K562 (cell line): ENCODE measurements around the gene MYO1H. TPM values are rescaled to one million over a fixed set of nuclear protein-coding genes. Genes with fewer than 3 reads are reported as not detected.

Experiments
- ATAC-seq: fragments of 200-7000 bp; cut with Tn5 transposase; 3 replicates; pipeline ENCODE4 v1.9.1; 2020; ENCODE audit warnings: moderate library complexity
- BruUV-seq: library from RNA; stranded (reverse); fragments of 400-500 nt; replicated peaks from 2 replicates; lab custom pipeline; 2021; lab: Mats Ljungman, UMichigan
- CTCF ChIA-PET: fragments of 300-600 bp; formaldehyde crosslinking; extraction: SDS; loops from one replicate; lab custom pipeline; 2021; ENCODE audit warnings: low intra/inter-chr PET ratio; lab: Yijun Ruan, JAX
- POLR2A ChIA-PET: fragments of 300-600, 350-650 bp; sonication (Branson Sonifier 250); formaldehyde crosslinking; extraction: SDS; loops from one replicate; lab custom pipeline; 2021; ENCODE audit warnings: antibody characterized with exemption, inconsistent platforms; lab: Yijun Ruan, JAX
- DNase-seq, 4 experiments: peaks; one replicate each; pipeline versions ENCODE4 v3.0.0 to v3.0.0-alpha.2; 2011 to 2018; ENCODE audit warnings: low spot score in 3 of 4, mixed read lengths in 3 of 4; ENCODE audit errors: extremely low read depth in 1 of 4
- FAIRE-seq: peaks from 2 replicates; lab custom pipeline; 2011; peaks lifted over from hg19 to GRCh38; lab: Jason Lieb, UNC
- H2AFZ ChIP-seq: 2 replicates; pipeline ENCODE4 v1.6.0; 2011; ENCODE audit warnings: low read depth, low read length, control low read depth, inconsistent platforms
- H3K27ac ChIP-seq: fragments of 200-600 bp; 3 replicates; pipeline ENCODE4 v1.8.0; 2011; ENCODE audit warnings: low read depth, mild to moderate bottlenecking, control low read depth, inconsistent platforms, low read length, moderate library complexity, mixed read lengths; ENCODE audit errors: extremely low read depth
- H3K27me3 ChIP-seq, 2 experiments: fragments of 300-600 bp in 1 of 2; 2 replicates in 1 of 2; 3 replicates in 1 of 2; pipeline versions ENCODE4 v1.6.0 to v1.8.0; 2011; ENCODE audit warnings: inconsistent platforms in 2 of 2, low read length in 2 of 2, mild to moderate bottlenecking in 1 of 2, mixed read lengths in 1 of 2, moderate library complexity in 1 of 2; ENCODE audit not compliant: control insufficient read depth in 2 of 2, insufficient read depth in 2 of 2
- H3K36me3 ChIP-seq: fragments of 300-600 bp; 3 replicates; pipeline ENCODE4 v1.8.0; 2011; ENCODE audit warnings: mild to moderate bottlenecking, low read length, inconsistent platforms; ENCODE audit not compliant: control insufficient read depth, insufficient read depth
- H3K4me1 ChIP-seq, 2 experiments: fragments of 200-600 bp in 1 of 2; replicated peaks in 1 of 2; 2 replicates in 1 of 2; 3 replicates in 1 of 2; pipeline versions ENCODE4 v1.5.1 to v1.8.0; 2011; ENCODE audit warnings: inconsistent platforms in 2 of 2, low read length in 2 of 2, mild to moderate bottlenecking in 1 of 2, mixed read lengths in 1 of 2, moderate library complexity in 1 of 2; ENCODE audit not compliant: control insufficient read depth in 2 of 2, insufficient read depth in 2 of 2
- H3K4me2 ChIP-seq: 2 replicates; pipeline ENCODE4 v1.6.1; 2011; ENCODE audit warnings: low read length, control low read depth, inconsistent platforms, mixed read lengths; ENCODE audit not compliant: insufficient read depth
- H3K4me3 ChIP-seq: fragments of 200-600 bp; sonication (generic), shearing (Covaris generic); 2 replicates; pipeline ENCODE4 v1.5.1; 2016; ENCODE audit warnings: control low read depth, inconsistent platforms
- H3K79me2 ChIP-seq: fragments of 200-600 bp; 3 replicates; pipeline ENCODE4 v1.8.0; 2011; ENCODE audit warnings: low read length, inconsistent platforms; ENCODE audit not compliant: control insufficient read depth, insufficient read depth
- H3K9ac ChIP-seq, 2 experiments: 2 replicates each; pipeline versions ENCODE4 v1.6.0 to v1.6.1; 2011; ENCODE audit warnings: low read depth in 2 of 2, low read length in 2 of 2, control low read depth in 1 of 2, inconsistent platforms in 1 of 2, mild to moderate bottlenecking in 1 of 2, mixed read lengths in 1 of 2; ENCODE audit not compliant: insufficient read depth in 1 of 2
- H3K9me1 ChIP-seq: one replicate; pipeline ENCODE4 v1.6.0; 2011; ENCODE audit warnings: inconsistent platforms, mild to moderate bottlenecking, low read length, moderate library complexity; ENCODE audit not compliant: control insufficient read depth, insufficient read depth
- H3K9me3 ChIP-seq: replicated peaks from 2 replicates; pipeline ENCODE4 v1.5.1; 2011; ENCODE audit warnings: low read depth, low read length, inconsistent platforms; ENCODE audit not compliant: control insufficient read depth, insufficient read depth
- H4K20me1 ChIP-seq: replicated peaks from 2 replicates; pipeline ENCODE4 v1.6.1; 2011; ENCODE audit warnings: low read length, inconsistent platforms, mixed read lengths; ENCODE audit not compliant: control insufficient read depth, insufficient read depth
- CBX2 ChIP-seq: fragments of 200-600 bp; sonication (generic); IDR thresholded peaks from one replicate; pipeline ENCODE4 v1.6.1; 2012; ENCODE audit warnings: mild to moderate bottlenecking, low read length, inconsistent platforms; ENCODE audit not compliant: insufficient read depth, poor library complexity, severe bottlenecking
- FOXA3 ChIP-seq, 2 experiments: fragments of 450-650 bp in 1 of 2; sonication (generic) in 1 of 2; formaldehyde crosslinking; IDR thresholded peaks in 1 of 2; conservative IDR thresholded peaks in 1 of 2; 2 replicates each; pipeline versions ENCODE4 v1.4.0 to v1.8.0; 2020 to 2022; ENCODE audit warnings: mild to moderate bottlenecking in 2 of 2, missing genetic modification reagents in 1 of 2
- NCOA4 ChIP-seq: fragments of 450-650 bp; IDR thresholded peaks from 2 replicates; pipeline ENCODE4 v1.6.1; 2018; ENCODE audit warnings: mild to moderate bottlenecking; ENCODE audit not compliant: partially characterized antibody
- RBM17 ChIP-seq: fragments of 200-400 bp; formaldehyde crosslinking; IDR thresholded peaks from 2 replicates; pipeline ENCODE4 v1.6.1; 2017; ENCODE audit warnings: low read depth, mild to moderate bottlenecking, low read length, borderline replicate concordance
- TGIF2 ChIP-seq: sonication (generic); formaldehyde crosslinking; IDR thresholded peaks from 2 replicates; pipeline ENCODE4 v1.8.1; 2022; ENCODE audit warnings: mild to moderate bottlenecking, missing genetic modification reagents, moderate library complexity
- ZNF133 ChIP-seq: fragments of 250-450 bp; sonication (Bioruptor Pico); IDR thresholded peaks from 2 replicates; pipeline ENCODE4 v1.4.0; 2020; ENCODE audit warnings: mild to moderate bottlenecking
- ZNF324 ChIP-seq: fragments of 250-450 bp; sonication (Bioruptor Pico); IDR thresholded peaks from 2 replicates; pipeline ENCODE4 v1.4.0; 2020; ENCODE audit warnings: mild to moderate bottlenecking
- WGBS: fragments of 100-300 bp; shearing (Covaris generic); methylation state at CpG from one replicate; pipeline ENCODE4 v1.1.6; 2016; ENCODE audit warnings: low coverage, mixed read lengths; ENCODE audit not compliant: insufficient coverage; ENCODE audit errors: missing lambda C conversion rate; 5-methylcytosine and 5-hydroxymethylcytosine counted together
- in situ Hi-C: fragments of 300-500 bp; cut with MboI; formaldehyde crosslinking; loops from 4 replicates; pipeline ENCODE4 v1.15.0; 2018; ENCODE audit warnings: inconsistent platforms, mixed read lengths
- intact Hi-C: fragments of 100-400 bp; cut with micrococcal nuclease; formaldehyde crosslinking; loops from 2 replicates; pipeline ENCODE4 v1.14.2; 2022
- polyA plus RNA-seq, 8 experiments: library from polyadenylated mRNA; depleted of rRNA in 4 of 8; stranded (reverse) in 5 of 8; unstranded in 3 of 8; fragments of >200 nt; fragmentation: Nextera tagmentation in 2 of 8; fragmentation: Illumina TruSeq in 1 of 8; extraction: Ambion mirVana in 2 of 8; extraction: Trizol in 1 of 8; gene quantifications; 2 replicates each; pipeline versions ENCODE4 v1.2.1 to v1.2.3, GENCODE V29; 2011 to 2014; ENCODE audit warnings: inconsistent platforms in 1 of 8, missing spikeins in 1 of 8
- total RNA-seq, 7 experiments: library from RNA; depleted of rRNA in 6 of 7; stranded (reverse); fragments of >200 nt in 6 of 7; fragmentation: Illumina TruSeq in 2 of 7; extraction: Trizol in 2 of 7; gene quantifications; 2 replicates each; pipeline versions ENCODE4 v1.2.1 to v1.2.3, GENCODE V29; 2011 to 2021; ENCODE audit warnings: low replicate concordance in 1 of 7
- TF ChIP-seq, protein P1 (sequence below), 2 experiments: fragments of 450-650 bp in 1 of 2; sonication (generic) in 1 of 2; formaldehyde crosslinking in 1 of 2; IDR thresholded peaks; 2 replicates each; pipeline versions ENCODE4 v1.7.1 to v1.9.0; 2016 to 2022; ENCODE audit warnings: inconsistent platforms in 1 of 2, mild to moderate bottlenecking in 1 of 2, missing genetic modification reagents in 1 of 2

Gene MYO1H
- total and polyA plus RNA-seq, 9 of the 15 experiments (the other 6 are each of a cell fraction or from before 2014, with no cell fraction given): not detected

DNA sequence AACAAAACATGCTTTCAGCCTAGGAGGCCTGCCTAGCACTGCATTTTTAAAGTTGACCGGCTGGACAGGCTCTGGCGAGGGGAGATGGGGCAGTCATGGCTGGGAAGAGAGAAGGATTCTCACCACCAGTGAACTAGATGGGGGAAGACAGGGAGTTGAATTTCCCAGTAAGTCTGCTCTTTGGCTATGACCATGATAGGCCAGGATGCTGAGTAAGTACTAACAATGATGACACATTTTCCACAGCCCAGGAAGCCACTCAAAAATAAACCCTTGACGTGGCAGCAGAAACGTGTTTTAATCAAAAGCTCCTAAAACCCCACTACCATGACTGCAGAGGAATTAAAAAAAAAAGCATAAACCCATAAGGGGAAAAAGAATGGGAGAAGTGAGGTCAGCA lies 110.4 kb downstream of the MYO1H start:
- Histone ChIP-seq H4K20me1 (no peaks in the 10 kb centered on the region), H3K9me3 (no peaks in the 10 kb centered on the region), H3K9ac (no peak overlapping the region), H3K4me2 (no peak overlapping the region), H3K36me3 (peaks cover 69% of the 10 kb centered on the region), H3K79me2 (peaks cover 33% of the 10 kb centered on the region), H3K27ac (no peak overlapping the region), H3K27me3 (no peaks in the 10 kb centered on the region), H2AFZ (no peak overlapping the region), H3K9me1 (no peaks in the 10 kb centered on the region), H3K4me1 (peaks cover 29 to 36% of the 10 kb centered on the region in 2 experiments)
- ATAC-seq: no peak
- 80% methylated on average over 4 of the region's 4 CpGs for WGBS
- no peak for DNase-seq
- ChIA-PET POLR2A (interaction anchor here (0.5 to 1.6 kb wide), 2 partner anchors 15 to 142 kb away, joined by 3 read pairs; no protein-coding TSS in a partner anchor), CTCF (no interaction called here)
- in situ Hi-C loops: no loop called here
- intact Hi-C loops: no loop called here
- BruUV-seq: no TSS peak
- no peak for FAIRE-seq
- TF ChIP-seq, protein P1, sequence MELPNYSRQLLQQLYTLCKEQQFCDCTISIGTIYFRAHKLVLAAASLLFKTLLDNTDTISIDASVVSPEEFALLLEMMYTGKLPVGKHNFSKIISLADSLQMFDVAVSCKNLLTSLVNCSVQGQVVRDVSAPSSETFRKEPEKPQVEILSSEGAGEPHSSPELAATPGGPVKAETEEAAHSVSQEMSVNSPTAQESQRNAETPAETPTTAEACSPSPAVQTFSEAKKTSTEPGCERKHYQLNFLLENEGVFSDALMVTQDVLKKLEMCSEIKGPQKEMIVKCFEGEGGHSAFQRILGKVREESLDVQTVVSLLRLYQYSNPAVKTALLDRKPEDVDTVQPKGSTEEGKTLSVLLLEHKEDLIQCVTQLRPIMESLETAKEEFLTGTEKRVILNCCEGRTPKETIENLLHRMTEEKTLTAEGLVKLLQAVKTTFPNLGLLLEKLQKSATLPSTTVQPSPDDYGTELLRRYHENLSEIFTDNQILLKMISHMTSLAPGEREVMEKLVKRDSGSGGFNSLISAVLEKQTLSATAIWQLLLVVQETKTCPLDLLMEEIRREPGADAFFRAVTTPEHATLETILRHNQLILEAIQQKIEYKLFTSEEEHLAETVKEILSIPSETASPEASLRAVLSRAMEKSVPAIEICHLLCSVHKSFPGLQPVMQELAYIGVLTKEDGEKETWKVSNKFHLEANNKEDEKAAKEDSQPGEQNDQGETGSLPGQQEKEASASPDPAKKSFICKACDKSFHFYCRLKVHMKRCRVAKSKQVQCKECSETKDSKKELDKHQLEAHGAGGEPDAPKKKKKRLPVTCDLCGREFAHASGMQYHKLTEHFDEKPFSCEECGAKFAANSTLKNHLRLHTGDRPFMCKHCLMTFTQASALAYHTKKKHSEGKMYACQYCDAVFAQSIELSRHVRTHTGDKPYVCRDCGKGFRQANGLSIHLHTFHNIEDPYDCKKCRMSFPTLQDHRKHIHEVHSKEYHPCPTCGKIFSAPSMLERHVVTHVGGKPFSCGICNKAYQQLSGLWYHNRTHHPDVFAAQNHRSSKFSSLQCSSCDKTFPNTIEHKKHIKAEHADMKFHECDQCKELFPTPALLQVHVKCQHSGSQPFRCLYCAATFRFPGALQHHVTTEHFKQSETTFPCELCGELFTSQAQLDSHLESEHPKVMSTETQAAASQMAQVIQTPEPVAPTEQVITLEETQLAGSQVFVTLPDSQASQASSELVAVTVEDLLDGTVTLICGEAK (IDR thresholded peaks at IDR 0.05): no peak
- TF ChIP-seq, protein P1 (CRISPR knock-in tag; IDR thresholded peaks at IDR 0.05): no peak
- TF ChIP-seq NCOA4: no peak
- TF ChIP-seq CBX2: no peak
- TF ChIP-seq TGIF2: no peak
- TF ChIP-seq ZNF324 (CRISPR knock-in tag): no peak
- no peak for TF ChIP-seq FOXA3 (CRISPR knock-in tag; conservative IDR thresholded peaks at IDR 0.05 in 1 of 2, IDR thresholded peaks at IDR 0.05 in 1 of 2)
- no peak for TF ChIP-seq ZNF133
- TF ChIP-seq RBM17: no peak
- TF ChIP-seq, all 486 proteins: peak for 0
- no peak overlapping the region for H3K4me3 ChIP-seq
